Lung (tissue), 12 donors: Measurements from ENCODE around the gene SOBP. TPM values are rescaled to one million over a fixed set of nuclear protein-coding genes. Genes with fewer than 3 reads are reported as not detected.

Source experiments
- ATAC-seq: fragments of 200-7000 bp; cut with Tn5 transposase; one replicate; pipeline ENCODE4 v1.9.1; 2020; ENCODE audit warnings: moderate number of reproducible peaks; ENCODE audit not compliant: insufficient read depth, low FRiP score
- DNase-seq, 3 donors: peaks; one replicate each; pipeline ENCODE4 v3.0.0-alpha.2; 2013 to 2017
- H3K27ac ChIP-seq, 2 donors: one replicate each; pipeline ENCODE4 v1.5.1; 2013; ENCODE audit warnings: mild to moderate bottlenecking in 2 of 2, moderate library complexity in 2 of 2, control low read depth in 1 of 2, inconsistent platforms in 1 of 2, low read depth in 1 of 2, low read length in 1 of 2
- H3K27me3 ChIP-seq, 3 donors: one replicate each; pipeline ENCODE4 v1.5.1; 2013; ENCODE audit warnings: low read length in 2 of 3; ENCODE audit not compliant: control insufficient read depth in 3 of 3, insufficient read depth in 3 of 3
- H3K36me3 ChIP-seq, 4 donors: one replicate each; pipeline ENCODE4 v1.5.1; 2013; ENCODE audit warnings: low read length in 4 of 4, mild to moderate bottlenecking in 1 of 4, moderate library complexity in 1 of 4; ENCODE audit not compliant: control insufficient read depth in 4 of 4, insufficient read depth in 4 of 4
- H3K4me1 ChIP-seq, 5 donors: one replicate each; pipeline ENCODE4 v1.5.1; 2013; ENCODE audit warnings: low read length in 5 of 5, mild to moderate bottlenecking in 2 of 5, moderate library complexity in 1 of 5; ENCODE audit not compliant: control insufficient read depth in 5 of 5, insufficient read depth in 5 of 5
- H3K4me3 ChIP-seq: one replicate; pipeline ENCODE4 v1.5.1; 2013; ENCODE audit warnings: mild to moderate bottlenecking, control low read depth, moderate library complexity
- H3K9ac ChIP-seq, 2 donors: one replicate each; pipeline ENCODE4 v1.5.1; 2013; ENCODE audit warnings: low read length in 2 of 2, control low read depth in 1 of 2; ENCODE audit not compliant: insufficient read depth in 1 of 2
- H3K9me3 ChIP-seq, 4 donors: one replicate each; pipeline ENCODE4 v1.5.1; 2013; ENCODE audit warnings: low read length in 3 of 4, mild to moderate bottlenecking in 1 of 4, moderate library complexity in 1 of 4; ENCODE audit not compliant: control insufficient read depth in 4 of 4, insufficient read depth in 3 of 4
- CTCF ChIP-seq: IDR thresholded peaks from 2 replicates; pipeline ENCODE4 v1.5.1; 2012; ENCODE audit warnings: mild to moderate bottlenecking; ENCODE audit errors: control extremely low read depth, extremely low read depth
- WGBS, 2 donors: extraction: QIAGEN DNeasy Blood & Tissue Kit; methylation state at CpG; one replicate each; pipeline ENCODE4 v1.1.7; 2013; 5-methylcytosine and 5-hydroxymethylcytosine counted together
- polyA plus RNA-seq, 2 donors: library from polyadenylated mRNA; stranded (reverse); fragments of 200-250 nt; gene quantifications; one replicate each; pipeline ENCODE4 v1.2.1, GENCODE V29; 2013
- total RNA-seq, 2 donors: library from RNA; depleted of rRNA in 1 of 2; stranded (reverse); fragments of >200 nt in 1 of 2; gene quantifications; one replicate each; pipeline ENCODE4 v1.2.1, GENCODE V29; 2014 to 2021
- donor health status: control.
- donor health status: control.
- donor health status: Bipolar disorder and iron deficiency.
- donor health status: healthy.
- donor health status: DM: yes; HTN: yes; CAD: no.

SOBP gene
- total and polyA plus RNA-seq, 4 donors: 1.6 to 14.5 (median 5.8) TPM

- WGBS, 2 donors: 92 to 94% methylated on average over 5 of the region's 5 CpGs
- Histone ChIP-seq H3K27ac (no peak overlapping the region), H3K9ac (no peak overlapping the region), H3K4me3 (no peak overlapping the region), H3K27me3 (no peaks in the 10 kb centered on the region), H3K36me3 (no peaks in the 10 kb centered on the region), H3K9me3 (no peaks in the 10 kb centered on the region), H3K4me1 (peaks cover 0 to 11% (median 0%) of the 10 kb centered on the region in 5 donors)
- no peak for DNase-seq
- no peak for TF ChIP-seq CTCF
- no peak for ATAC-seq
Observed at GRCh38 chr6:107585815-107586435, 96.0 kb downstream of the SOBP start.

GRCh38 chr6:107587451-107587850 lies 97.5 kb downstream of the SOBP start:
- 69 to 70% methylated on average over 5 of the region's 5 CpGs for WGBS, 2 donors

GRCh38 chr6:107589199-107589598 lies 99.3 kb downstream of the SOBP start:
- DNase-seq: no peak
- Histone ChIP-seq H3K4me3 (no peak overlapping the region), H3K27me3 (no peaks in the 10 kb centered on the region), H3K36me3 (no peaks in the 10 kb centered on the region), H3K4me1 (peaks cover 0 to 13% (median 0%) of the 10 kb centered on the region in 5 donors), H3K9ac (no peak overlapping the region), H3K9me3 (no peaks in the 10 kb centered on the region), H3K27ac (no peak overlapping the region)
- no peak for ATAC-seq
- no peak for TF ChIP-seq CTCF
- WGBS, 2 donors: 91 to 92% methylated on average over 5 of the region's 5 CpGs

More at GRCh38 chr6:107587451-107587850, 97.5 kb downstream of the SOBP start:
- Histone ChIP-seq H3K27ac (no peak overlapping the region), H3K9me3 (no peaks in the 10 kb centered on the region), H3K36me3 (no peaks in the 10 kb centered on the region), H3K9ac (no peak overlapping the region), H3K4me3 (no peak overlapping the region), H3K4me1 (peaks cover 0 to 12% (median 0%) of the 10 kb centered on the region in 5 donors), H3K27me3 (no peaks in the 10 kb centered on the region)
- no peak for TF ChIP-seq CTCF
- ATAC-seq (no peak), DNase-seq (peak in 1 of 3 donors; percentile 11)

GRCh38 chr6:107589934-107590333 lies 100.0 kb downstream of the SOBP start:
- 87 to 91% methylated on average over 2 of the region's 2 CpGs for WGBS, 2 donors
- H3K27ac ChIP-seq: no peak overlapping the region
- H3K36me3 ChIP-seq: no peaks in the 10 kb centered on the region
- H3K4me3 ChIP-seq: no peak overlapping the region
- H3K4me1 ChIP-seq: peaks cover 0 to 13% (median 0%) of the 10 kb centered on the region in 5 donors
- DNase-seq (no peak), ATAC-seq (no peak)
- no peaks in the 10 kb centered on the region for H3K9me3 ChIP-seq
- no peaks in the 10 kb centered on the region for H3K27me3 ChIP-seq
- no peak overlapping the region for H3K9ac ChIP-seq
- no peak for TF ChIP-seq CTCF
